Measurements from ENCODE around the gene PAN2. TPM values are rescaled to one million over a fixed set of nuclear protein-coding genes. Genes with fewer than 3 reads are reported as not detected.

PAN2 gene, protein sequence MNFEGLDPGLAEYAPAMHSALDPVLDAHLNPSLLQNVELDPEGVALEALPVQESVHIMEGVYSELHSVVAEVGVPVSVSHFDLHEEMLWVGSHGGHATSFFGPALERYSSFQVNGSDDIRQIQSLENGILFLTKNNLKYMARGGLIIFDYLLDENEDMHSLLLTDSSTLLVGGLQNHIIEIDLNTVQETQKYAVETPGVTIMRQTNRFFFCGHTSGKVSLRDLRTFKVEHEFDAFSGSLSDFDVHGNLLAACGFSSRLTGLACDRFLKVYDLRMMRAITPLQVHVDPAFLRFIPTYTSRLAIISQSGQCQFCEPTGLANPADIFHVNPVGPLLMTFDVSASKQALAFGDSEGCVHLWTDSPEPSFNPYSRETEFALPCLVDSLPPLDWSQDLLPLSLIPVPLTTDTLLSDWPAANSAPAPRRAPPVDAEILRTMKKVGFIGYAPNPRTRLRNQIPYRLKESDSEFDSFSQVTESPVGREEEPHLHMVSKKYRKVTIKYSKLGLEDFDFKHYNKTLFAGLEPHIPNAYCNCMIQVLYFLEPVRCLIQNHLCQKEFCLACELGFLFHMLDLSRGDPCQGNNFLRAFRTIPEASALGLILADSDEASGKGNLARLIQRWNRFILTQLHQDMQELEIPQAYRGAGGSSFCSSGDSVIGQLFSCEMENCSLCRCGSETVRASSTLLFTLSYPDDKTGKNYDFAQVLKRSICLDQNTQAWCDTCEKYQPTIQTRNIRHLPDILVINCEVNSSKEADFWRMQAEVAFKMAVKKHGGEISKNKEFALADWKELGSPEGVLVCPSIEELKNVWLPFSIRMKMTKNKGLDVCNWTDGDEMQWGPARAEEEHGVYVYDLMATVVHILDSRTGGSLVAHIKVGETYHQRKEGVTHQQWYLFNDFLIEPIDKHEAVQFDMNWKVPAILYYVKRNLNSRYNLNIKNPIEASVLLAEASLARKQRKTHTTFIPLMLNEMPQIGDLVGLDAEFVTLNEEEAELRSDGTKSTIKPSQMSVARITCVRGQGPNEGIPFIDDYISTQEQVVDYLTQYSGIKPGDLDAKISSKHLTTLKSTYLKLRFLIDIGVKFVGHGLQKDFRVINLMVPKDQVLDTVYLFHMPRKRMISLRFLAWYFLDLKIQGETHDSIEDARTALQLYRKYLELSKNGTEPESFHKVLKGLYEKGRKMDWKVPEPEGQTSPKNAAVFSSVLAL
- total RNA-seq: 10.4 and 17.1 TPM in 2 replicates

DNA sequence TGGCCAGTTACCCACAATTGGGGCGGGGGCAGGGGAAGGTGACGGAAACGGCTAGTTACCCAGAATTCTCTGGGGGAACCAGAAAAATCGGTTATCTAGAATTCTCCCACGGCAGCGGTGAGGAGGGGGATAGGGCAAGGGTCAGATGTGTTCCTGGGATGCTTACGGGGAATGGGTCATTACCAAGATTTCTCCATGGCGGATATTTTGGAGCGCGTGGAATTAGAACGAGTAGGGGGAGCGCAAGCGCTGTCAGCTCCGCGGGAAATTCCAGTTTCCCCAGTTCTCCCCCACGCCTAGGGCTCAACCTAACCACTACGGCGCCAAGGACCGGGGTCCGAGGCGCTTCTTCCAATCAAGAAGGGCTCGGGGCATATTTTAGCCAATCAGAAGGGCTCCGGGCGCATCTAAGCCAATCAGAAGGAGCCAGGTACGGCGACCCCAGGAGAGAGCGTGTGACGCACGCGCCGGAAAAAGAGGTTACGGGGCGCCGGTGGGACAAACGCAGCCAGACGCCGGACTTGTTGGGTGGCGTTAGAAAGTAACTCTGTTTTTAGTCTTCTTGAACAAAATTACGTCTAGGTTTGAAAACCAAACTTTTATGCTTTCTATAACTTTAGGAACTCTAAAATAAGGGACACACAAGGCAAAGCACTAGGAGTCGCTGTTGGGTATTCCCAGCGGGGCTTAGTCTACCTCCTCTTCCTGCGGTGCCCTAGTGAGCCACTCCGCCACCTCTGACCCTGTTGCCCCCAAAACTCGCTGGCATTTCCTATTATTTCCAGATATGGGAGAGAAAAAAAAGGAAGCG is at the start of gene PAN2:
PAN2 (minus strand) TSS at position 322 of the 811 bp plus-strand sequence. CDS start 906 bp downstream, outside the sequence.

DNA sequence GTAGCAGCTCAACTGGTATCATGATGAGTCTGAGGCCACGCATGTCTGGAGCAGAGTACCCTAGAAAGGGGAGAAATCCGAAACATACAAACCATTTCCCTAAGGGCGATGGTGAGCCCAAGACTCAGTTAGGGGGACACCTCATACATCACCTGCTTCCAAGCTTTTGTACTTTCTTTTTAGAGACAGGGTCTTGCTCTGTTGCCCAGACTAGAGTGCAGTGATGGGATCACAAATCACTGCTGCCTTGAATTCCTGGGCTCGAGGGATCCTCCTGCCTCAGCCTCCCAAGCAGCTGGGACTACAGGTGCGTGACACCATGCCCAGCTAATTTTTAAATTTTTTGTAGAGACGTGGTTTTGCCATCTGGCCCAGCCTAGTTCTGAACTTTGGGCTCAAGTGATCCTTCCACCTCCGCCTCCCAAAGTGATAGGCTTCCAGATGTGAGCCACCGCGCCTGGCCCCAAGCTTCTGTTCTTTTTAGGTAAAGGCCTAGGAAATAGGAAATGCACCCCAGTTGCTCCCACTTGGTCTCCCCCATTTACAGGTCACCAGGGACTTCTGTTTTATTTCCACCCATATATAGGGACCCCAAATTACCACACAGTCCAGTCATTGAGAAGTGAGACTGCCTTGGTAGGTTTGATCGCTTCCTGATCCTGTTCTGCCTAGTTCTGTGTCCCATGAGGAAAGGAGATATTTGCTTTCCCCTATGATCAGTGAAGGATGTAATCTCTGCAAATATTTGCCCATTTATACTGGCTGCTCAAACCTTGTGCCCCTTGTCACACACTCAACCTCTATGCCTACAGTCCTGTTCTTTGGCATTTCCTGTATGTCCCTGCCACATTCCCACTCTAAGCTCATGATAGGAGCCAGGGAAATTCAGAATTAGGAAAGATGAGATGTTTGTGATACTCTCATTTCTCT is 28.6 kb upstream of the PAN2 start, which contains the start of gene APOF:
APOF (minus strand) TSS at position 728 of the 930 bp plus-strand sequence; CDS start at position 616, 112 bp downstream.

DNA sequence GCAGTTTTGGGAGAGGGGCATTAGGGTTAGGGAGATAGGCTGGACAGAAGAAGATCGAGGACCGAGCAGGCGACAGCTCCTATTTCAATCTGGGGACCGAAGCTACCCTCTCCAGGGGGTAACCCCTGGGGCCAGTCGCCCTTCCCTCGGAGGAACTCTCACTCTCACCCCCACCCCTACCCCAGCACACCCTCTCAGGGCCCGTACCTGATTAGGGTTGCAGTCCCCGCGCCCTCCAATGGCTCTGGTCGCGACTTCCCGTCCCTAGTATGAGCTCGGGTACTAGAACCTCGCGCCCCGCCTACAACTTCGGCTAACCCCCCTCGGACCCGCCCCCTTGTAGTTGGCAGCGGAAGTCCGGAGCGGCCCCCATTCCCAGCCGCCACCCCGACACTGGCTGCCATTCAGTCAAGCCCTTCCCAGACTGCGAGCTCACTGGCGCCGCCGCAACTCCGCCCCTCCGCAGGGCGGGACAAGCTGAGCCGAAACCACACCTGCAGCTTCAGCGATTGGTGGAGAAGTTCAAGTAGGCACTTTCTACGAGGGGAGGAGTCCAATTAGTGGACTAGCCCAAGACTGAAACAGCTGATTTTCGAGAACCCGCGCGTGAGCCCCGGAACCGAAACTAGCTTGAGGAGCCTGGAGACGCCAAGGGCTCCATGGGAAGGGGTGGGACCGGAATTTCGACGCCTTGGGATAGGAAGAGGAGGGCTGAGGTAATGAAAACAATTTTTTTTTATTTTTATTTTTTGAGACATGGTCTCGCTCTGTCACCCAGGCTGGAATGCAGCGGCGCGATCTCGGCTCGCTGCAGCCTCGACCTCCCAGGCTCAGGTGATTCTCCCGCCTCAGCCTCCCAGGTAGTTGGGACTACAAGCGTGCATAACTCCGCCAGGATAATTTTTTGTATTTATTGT is 26.3 kb upstream of the PAN2 start, which contains the start of gene STAT2:
STAT2 (minus strand) TSS at position 257 of the 917 bp plus-strand sequence. CDS start 3,536 bp downstream, outside the sequence.

DNA sequence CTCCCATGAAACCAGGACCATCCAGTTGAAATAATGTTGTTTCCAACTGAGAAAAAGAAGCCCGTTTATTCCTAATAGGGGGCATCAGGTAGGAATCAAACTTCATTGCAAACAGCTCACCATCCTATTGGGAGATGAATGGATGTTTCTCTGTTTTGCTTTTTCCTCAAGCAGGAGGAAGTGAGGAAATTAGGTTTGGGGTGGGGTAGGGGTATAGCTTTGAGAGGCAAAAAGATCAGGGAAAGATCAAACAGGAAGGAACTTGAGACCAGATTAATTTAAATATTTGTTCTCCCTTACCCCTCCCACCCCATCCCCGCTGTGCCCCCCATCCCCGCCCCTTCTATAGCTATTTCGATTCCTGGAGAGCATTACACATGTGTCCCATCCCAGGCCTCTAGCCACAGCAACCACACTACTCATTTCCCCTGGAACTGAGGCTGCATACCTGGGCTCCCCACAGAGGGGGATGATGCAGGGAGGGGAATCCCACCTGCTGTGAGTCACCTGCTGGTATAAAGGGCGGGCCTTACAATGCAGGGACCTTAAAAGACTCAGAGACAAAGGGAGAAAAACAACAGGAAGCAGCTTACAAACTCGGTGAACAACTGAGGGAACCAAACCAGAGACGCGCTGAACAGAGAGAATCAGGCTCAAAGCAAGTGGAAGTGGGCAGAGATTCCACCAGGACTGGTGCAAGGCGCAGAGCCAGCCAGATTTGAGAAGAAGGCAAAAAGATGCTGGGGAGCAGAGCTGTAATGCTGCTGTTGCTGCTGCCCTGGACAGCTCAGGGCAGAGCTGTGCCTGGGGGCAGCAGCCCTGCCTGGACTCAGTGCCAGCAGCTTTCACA is 4.7 kb upstream of the PAN2 start, which contains the start of gene IL23A:
IL23A (plus strand) TSS at position 577 of the 850 bp plus-strand sequence; CDS start at position 738, 161 bp downstream.

DNA sequence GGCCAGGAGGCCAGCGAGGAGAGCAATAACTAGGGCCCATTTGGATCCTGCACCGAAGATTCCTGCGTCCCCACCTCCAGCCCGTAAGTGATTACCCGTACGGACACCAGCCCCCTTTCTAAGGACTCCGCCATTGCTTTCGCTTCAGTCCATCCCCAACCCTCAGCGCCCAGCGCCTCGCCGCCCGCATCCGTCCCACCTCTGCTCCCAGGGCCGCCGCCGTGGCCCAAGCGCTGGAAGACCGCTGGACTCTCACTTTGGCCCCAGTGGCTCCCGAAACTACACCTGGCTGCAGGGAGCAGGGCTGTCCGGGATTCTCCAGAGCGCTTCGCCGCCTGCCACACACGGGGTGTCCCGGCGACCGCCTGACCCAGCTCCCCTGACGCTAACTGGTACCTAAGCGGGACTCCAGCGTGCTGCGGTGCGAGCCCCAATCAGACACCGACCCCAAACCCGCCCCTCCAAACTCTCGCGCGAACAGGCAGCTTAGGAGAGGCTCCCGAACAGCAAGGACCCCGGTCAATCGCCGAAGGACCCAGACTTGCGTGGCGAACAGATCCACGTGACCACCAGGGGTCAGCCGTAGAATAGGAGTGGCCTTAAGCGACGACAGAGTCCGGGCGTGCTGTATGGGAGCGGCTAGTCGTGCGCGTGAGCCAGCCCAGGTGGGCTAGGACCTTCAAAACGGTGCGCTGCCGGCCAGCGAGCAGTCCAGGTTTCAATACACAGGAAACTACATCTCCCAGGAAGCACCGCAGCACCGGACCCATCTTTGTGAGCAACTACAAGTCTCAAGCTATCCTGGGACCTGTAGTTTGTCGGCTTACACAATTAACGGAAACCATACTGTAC is 18.0 kb downstream of the PAN2 start, which contains the start of gene CNPY2:
CNPY2 (minus strand) TSS at position 367 of the 852 bp plus-strand sequence. CDS start 771 bp downstream, outside the sequence.

DNA sequence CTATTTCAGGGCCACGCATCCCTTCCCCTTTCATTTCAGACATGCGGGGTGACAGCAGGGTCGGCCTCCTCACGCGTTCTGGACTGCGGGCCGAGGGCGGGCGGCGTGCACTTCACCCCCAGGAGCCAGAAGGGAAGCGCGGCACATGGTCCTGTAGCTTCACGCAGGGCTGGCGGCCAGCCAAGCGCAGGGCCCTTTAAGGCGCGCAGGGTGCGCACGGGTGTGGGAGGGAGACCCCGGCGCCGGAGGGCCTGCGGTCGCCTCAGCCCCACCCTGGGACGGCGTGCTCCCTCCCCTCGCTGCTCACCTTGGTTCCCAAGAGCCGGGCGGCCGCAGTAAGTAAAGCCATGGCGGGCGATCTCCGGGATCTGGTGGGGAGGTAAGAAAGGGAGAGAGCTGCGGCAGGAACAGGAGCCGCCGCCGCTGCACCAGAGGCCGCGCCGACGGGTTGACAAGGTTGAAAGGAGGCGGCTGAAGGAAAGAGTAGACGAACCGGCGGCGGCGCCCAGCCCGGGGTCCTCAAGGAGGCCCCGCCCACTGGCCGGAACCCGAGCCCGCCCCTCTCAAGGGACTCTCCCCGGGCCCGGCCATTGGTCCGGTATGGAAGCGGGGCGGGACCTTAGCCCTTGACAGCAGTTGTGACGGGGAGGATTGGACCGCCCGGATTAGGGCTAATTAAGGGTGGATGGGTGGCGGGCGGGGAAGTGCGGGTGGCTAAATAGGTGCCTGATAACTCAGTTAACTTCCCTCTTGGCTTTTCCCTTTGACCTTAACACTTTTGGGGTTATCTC is 33.8 kb downstream of the PAN2 start, which contains the start of gene CS:
CS (minus strand) TSS at position 478 of the 791 bp plus-strand sequence; CDS start at position 349, 129 bp downstream.

DNA sequence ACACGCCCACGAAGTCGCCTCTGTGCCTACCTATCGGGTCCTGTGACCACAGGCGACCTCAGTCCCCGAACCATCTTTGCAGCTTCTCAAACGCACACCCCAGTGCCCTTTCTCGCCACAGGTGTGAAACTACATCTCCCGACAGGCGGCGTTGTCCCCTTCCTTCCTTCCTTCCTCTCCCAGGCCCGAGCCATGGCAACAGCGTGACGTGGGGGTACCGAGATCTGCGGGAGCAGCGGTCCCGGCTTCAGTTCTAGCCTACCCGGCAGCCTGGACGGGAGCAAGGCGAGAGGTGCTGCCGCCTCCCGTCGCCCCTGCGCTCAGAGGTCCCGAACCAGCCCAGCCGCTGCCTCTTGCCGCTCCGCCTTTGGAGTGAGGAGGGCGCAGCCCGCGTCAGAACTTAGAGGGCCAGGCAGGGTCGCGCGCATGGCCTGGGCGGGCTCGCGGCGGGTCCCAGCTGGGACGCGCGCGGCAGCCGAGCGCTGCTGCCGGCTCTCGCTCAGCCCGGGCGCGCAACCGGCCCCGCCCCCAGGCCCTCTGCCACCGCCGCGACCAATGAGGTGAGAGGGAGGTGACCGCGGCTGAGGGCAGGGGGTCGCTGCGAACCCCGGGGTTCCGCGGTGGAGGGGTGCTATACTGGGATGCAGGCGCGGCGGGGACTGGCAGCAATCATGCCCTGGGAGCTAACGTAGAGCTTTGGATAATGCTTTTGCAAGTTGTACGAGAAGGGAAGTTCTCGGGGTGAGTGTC is 66.9 kb downstream of the PAN2 start, which contains the start of gene COQ10A:
COQ10A (plus strand) TSS at position 250 of the 750 bp plus-strand sequence; CDS start at position 427, 177 bp downstream.

Other genes starting within 250 kb of the PAN2 start
- 72.4 and 89.7 TPM in 2 replicates for gene PA2G4, start 229.4 kb downstream of the PAN2 start, total RNA-seq
- 2,694 and 2,773 TPM in 2 replicates for gene RPL41, start 217.4 kb downstream of the PAN2 start, total RNA-seq
- gene ZC3H10, start 215.7 kb downstream of the PAN2 start, total RNA-seq: 1.1 and 1.8 TPM in 2 replicates
- 185 and 212 TPM in 2 replicates for gene ESYT1, start 205.7 kb downstream of the PAN2 start, total RNA-seq
- 66.6 and 114 TPM in 2 replicates for gene MYL6B, start 181.4 kb downstream of the PAN2 start, total RNA-seq
- gene MYL6, start 175.6 kb downstream of the PAN2 start, total RNA-seq: 2,267 and 2,694 TPM in 2 replicates
- 28.7 and 50.7 TPM in 2 replicates for gene SMARCC2, start 144.5 kb downstream of the PAN2 start, total RNA-seq
- gene RNF41, start 112.1 kb downstream of the PAN2 start, total RNA-seq: 165 and 167 TPM in 2 replicates
- 20.9 and 37.1 TPM in 2 replicates for gene NABP2, start 109.7 kb downstream of the PAN2 start, total RNA-seq
- not detected in 2 replicates for gene SLC39A5, start 103.9 kb downstream of the PAN2 start, total RNA-seq
- 28.3 and 41.0 TPM in 2 replicates for gene ANKRD52, start 75.6 kb downstream of the PAN2 start, total RNA-seq
- 5.6 and 7.3 TPM in 2 replicates for gene COQ10A, start 67.1 kb downstream of the PAN2 start, total RNA-seq
- gene CS, start 33.7 kb downstream of the PAN2 start, total RNA-seq: 71.7 and 119 TPM in 2 replicates
- 114 and 138 TPM in 2 replicates for gene CNPY2, start 18.0 kb downstream of the PAN2 start, total RNA-seq
- 1.6 TPM in 1 of 2 replicates, not detected in the other for gene IL23A, start 4.9 kb upstream of the PAN2 start, total RNA-seq
- 62.2 and 62.5 TPM in 2 replicates for gene STAT2, start 26.1 kb upstream of the PAN2 start, total RNA-seq
- not detected in 2 replicates for gene APOF, start 28.9 kb upstream of the PAN2 start, total RNA-seq
- gene TIMELESS, start 115.4 kb upstream of the PAN2 start, total RNA-seq: 4.2 and 4.4 TPM in 2 replicates
- not detected in 2 replicates for gene MIP, start 120.7 kb upstream of the PAN2 start, total RNA-seq
- 1.5 and 2.2 TPM in 2 replicates for gene SPRYD4, start 134.6 kb upstream of the PAN2 start, total RNA-seq
- not detected in 2 replicates for gene GLS2, start 154.2 kb upstream of the PAN2 start, total RNA-seq
- 14.9 and 15.3 TPM in 2 replicates for gene RBMS2, start 187.8 kb upstream of the PAN2 start, total RNA-seq

Measured in cardiac atrium fibroblast (primary cell).